ENCODE measurements around the gene ZBTB12. TPM values are rescaled to one million over a fixed set of nuclear protein-coding genes. Genes with fewer than 3 reads are reported as not detected.

ZBTB12 gene
- total and polyA plus RNA-seq, 7 donors, result 0.83 to 4.3 (median 1.2) TPM

GRCh38 chr6:31898383-31899011, 3.4 kb downstream of the ZBTB12 start:
- TF ChIP-seq POLR2AphosphoS5 (IDR thresholded peaks at IDR 0.05) (peak; percentile 56 to 81 (median 73)), EP300 (IDR thresholded peaks at IDR 0.05) (no peak)
- Histone ChIP-seq H3K27ac (peak overlapping the region; percentile 89 to 94 (median 90)), H3K4me3 (peak overlapping the region; percentile 94 to 100 (median 98)), H3K9me3 (no peaks in the 10 kb centered on the region), H3K27me3 (no peaks in the 10 kb centered on the region), H3K36me3 (peaks cover 0 to 22% (median 8%) of the 10 kb centered on the region in 4 donors), H3K4me1 (peaks cover 3 to 48% (median 44%) of the 10 kb centered on the region in 4 donors)
- intact Hi-C loops (cut with DNase I), result no loop called here
- WGBS, 2 donors, result 16 to 18% methylated on average over 8 of the region's 8 CpGs
- DNase-seq, result no peak

DNA sequence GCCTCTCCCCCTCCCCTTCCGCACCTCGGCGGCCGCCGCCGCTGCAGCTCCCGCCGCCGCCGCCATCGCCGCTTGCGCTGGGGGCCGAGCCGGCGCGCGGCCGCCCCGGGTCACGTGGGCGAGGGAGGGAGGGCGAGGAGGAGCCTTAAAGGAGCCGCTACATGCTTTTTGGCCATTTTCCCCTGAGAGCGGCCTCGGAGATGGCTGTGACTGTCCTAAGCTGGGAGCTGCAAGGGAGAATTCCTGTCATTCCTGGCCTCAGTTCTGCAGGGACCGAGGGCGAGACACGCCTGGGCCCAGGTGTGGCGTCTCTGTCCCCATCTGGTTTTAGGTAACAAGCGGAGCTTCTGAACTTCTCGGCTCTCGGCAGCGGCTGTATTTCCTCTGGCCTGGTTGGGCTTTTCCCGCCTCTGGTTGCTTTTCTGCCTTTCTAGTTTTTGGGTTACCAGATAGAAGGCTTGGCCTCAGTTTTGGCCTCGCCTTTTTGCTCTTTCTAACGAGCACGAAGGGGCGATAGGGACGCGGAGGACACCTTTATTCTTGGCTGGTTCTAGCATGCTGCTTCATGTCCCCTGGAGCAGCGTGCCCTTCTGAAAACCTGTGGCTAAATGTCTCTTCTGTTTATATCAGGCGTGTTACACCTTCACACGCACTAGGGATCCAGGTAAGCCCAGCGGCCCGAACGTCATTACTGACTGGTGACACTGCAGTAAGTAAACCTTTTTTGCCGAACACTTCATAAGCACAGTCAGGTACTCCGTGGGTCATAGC, 4.1 kb downstream of the ZBTB12 start, which contains the start of gene EHMT2:
EHMT2 (minus strand) TSS at position 87 of the 771 bp plus-strand sequence; CDS start at position 66, 21 bp downstream.
- TF ChIP-seq POLR2A (IDR thresholded peaks at IDR 0.05) (peak; percentile 55 to 69), POLR2AphosphoS5 (IDR thresholded peaks at IDR 0.05) (peak; percentile 78 to 90 (median 88)), CTCF (IDR thresholded peaks at IDR 0.05) (no peak)
- Histone ChIP-seq H3K27ac (peak within 1 kb of the TSS; percentile 89 to 94 (median 90)), H3K4me1 (peaks cover 3 to 42% (median 37%) of the 10 kb centered on the region in 4 donors), H3K4me3 (peak within 1 kb of the TSS; percentile 94 to 100 (median 98)), H3K9me3 (no peaks in the 10 kb centered on the region), H3K36me3 (peaks cover 5 to 29% (median 15%) of the 10 kb centered on the region in 4 donors), H3K27me3 (no peaks in the 10 kb centered on the region)
- intact Hi-C loops (cut with DNase I), result loop anchor here (2.0 kb wide), 1 partner anchor 61 kb away; no protein-coding TSS in a partner anchor
- WGBS, 2 donors, result 0 to 1% methylated on average over 49 of the region's 49 CpGs
- DNase-seq, result peak; percentile 91

DNA sequence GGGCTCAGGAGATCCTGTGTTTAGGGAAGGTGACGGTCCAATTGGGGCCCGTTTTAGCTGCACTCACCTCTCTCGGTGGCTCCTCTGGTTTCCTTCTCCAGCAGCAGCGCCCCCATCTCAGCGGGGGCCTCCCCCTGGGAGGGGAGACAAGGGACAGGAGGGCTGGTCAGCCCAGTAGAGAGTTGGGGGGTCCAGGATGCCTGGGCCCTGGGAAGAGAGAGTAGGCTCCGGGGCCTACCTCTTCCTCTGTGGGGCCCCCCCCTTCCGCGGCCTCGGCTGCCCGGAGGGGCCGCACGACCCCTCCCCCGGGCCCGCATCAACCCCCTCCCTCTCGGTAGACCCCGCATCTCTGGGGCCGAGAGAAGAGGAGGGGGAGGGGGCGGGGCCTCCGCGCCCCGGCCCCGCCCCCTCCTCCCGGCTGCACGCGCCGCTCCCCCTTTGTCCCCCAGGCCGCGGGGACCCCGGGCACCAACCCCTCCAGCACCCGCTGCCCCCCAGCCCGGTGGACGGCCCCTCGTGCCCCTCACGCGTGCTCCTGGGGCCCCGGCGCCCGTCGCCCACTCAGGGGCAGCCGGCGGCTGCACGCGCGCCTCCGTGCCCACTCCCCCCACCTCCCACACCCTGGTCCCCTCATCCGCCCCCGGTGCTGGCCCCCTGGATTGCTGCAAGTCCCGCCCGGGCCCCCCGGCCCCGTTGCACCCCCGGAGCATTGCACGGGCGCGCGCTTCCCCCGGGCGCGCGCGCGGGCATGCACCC, 4.9 kb downstream of the ZBTB12 start:
- TF ChIP-seq POLR2AphosphoS5 (IDR thresholded peaks at IDR 0.05) (no peak), CTCF (IDR thresholded peaks at IDR 0.05) (no peak), EP300 (IDR thresholded peaks at IDR 0.05) (no peak), POLR2A (IDR thresholded peaks at IDR 0.05) (no peak)
- Histone ChIP-seq H3K36me3 (peaks cover 5 to 37% (median 21%) of the 10 kb centered on the region in 4 donors), H3K4me3 (peak overlapping the region; percentile 94 to 100 (median 98)), H3K27me3 (no peaks in the 10 kb centered on the region), H3K9me3 (no peaks in the 10 kb centered on the region), H3K27ac (peak overlapping the region; percentile 89 to 94 (median 90)), H3K4me1 (peaks cover 3 to 38% (median 34%) of the 10 kb centered on the region in 4 donors)
- DNase-seq, result no peak
- 1 to 2% methylated on average over 55 to 61 of the region's 62 CpGs for WGBS, 2 donors
- intact Hi-C loops (cut with DNase I), result loop anchor here (2.0 kb wide), 1 partner anchor 60 kb away; no protein-coding TSS in a partner anchor

DNA sequence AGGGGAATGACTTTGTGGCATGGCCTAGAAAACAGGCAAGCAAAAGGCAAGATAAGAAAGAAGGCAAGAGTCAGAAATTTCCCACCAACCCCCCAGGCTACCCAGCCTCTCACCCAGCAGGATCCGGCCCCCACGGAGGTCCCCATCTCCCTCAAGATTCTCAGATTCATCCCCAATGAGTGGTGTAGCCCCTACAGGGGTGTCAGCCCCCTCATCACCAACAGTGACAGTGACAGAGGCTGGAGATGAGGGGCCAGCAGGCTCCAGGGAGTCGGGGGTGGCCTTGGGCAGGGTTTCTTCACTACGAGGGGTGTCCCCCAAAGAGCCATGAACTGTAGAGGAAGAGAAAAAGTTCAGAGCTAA, 5.4 kb downstream of the ZBTB12 start:
- no peaks in the 10 kb centered on the region for H3K27me3 ChIP-seq
- no peak for DNase-seq
- H3K4me1 ChIP-seq, result peaks cover 3 to 37% (median 34%) of the 10 kb centered on the region in 4 donors
- WGBS, 2 donors, result 52 to 58% methylated on average over 4 of the region's 4 CpGs
- TF ChIP-seq POLR2A (IDR thresholded peaks at IDR 0.05) (no peak), POLR2AphosphoS5 (IDR thresholded peaks at IDR 0.05) (no peak), CTCF (IDR thresholded peaks at IDR 0.05) (no peak), EP300 (IDR thresholded peaks at IDR 0.05) (no peak)
- peak overlapping the region; percentile 94 to 100 (median 98) for H3K4me3 ChIP-seq
- peak overlapping the region; percentile 89 to 94 (median 90) for H3K27ac ChIP-seq
- H3K9me3 ChIP-seq, result no peaks in the 10 kb centered on the region
- intact Hi-C loops (cut with DNase I), result loop anchor here (2.0 kb wide), 1 partner anchor 60 kb away; no protein-coding TSS in a partner anchor
- peaks cover 5 to 43% (median 24%) of the 10 kb centered on the region in 4 donors for H3K36me3 ChIP-seq
